ENCODE results near the gene CAD.

The CAD gene

GRCh38 chr2:27182346-27182745, 34.8 kb upstream of the CAD start:
- Histone ChIP-seq H3K27ac (ENCODE audit: poor library complexity, severe bottlenecking) (no peak overlapping the region), H3K4me1 (ENCODE audit: insufficient read depth, poor library complexity, severe bottlenecking) (no peaks in the 10 kb centered on the region), H3K36me3 (ENCODE audit: low read depth) (no peaks in the 10 kb centered on the region), H3K9me3 (ENCODE audit: severe bottlenecking) (no peaks in the 10 kb centered on the region), H3K27me3 (ENCODE audit: insufficient read depth, poor library complexity, severe bottlenecking) (no peaks in the 10 kb centered on the region), H3K4me3 (ENCODE audit: severe bottlenecking) (no peak overlapping the region)
- ATAC-seq (ENCODE audit: low read depth) = no peak
- DNase-seq (ENCODE audit: low spot score) = no peak
- no peak for TF ChIP-seq CTCF (IDR thresholded peaks at IDR 0.05; ENCODE audit: poor library complexity, severe bottlenecking)

- no peaks in the 10 kb centered on the region for H3K36me3 ChIP-seq (ENCODE audit: low read depth)
- ATAC-seq (ENCODE audit: low read depth) = no peak
- no peak overlapping the region for H3K4me3 ChIP-seq (ENCODE audit: severe bottlenecking)
- no peak overlapping the region for H3K27ac ChIP-seq (ENCODE audit: poor library complexity, severe bottlenecking)
- H3K4me1 ChIP-seq (ENCODE audit: insufficient read depth, poor library complexity, severe bottlenecking) = no peaks in the 10 kb centered on the region
- DNase-seq (ENCODE audit: low spot score) = no peak
- no peak for TF ChIP-seq CTCF (IDR thresholded peaks at IDR 0.05; ENCODE audit: poor library complexity, severe bottlenecking)
- no peaks in the 10 kb centered on the region for H3K9me3 ChIP-seq (ENCODE audit: severe bottlenecking)
- H3K27me3 ChIP-seq (ENCODE audit: insufficient read depth, poor library complexity, severe bottlenecking) = no peaks in the 10 kb centered on the region
Measured at GRCh38 chr2:27184115-27184514, 33.1 kb upstream of the CAD start.

GRCh38 chr2:27185331-27186026, 31.7 kb upstream of the CAD start:
- ATAC-seq (ENCODE audit: low read depth) (no peak), DNase-seq (ENCODE audit: low spot score) (no peak)
- no peak overlapping the region for H3K27ac ChIP-seq (ENCODE audit: poor library complexity, severe bottlenecking)
- TF ChIP-seq CTCF (IDR thresholded peaks at IDR 0.05; ENCODE audit: poor library complexity, severe bottlenecking) = no peak
- H3K36me3 ChIP-seq (ENCODE audit: low read depth) = no peaks in the 10 kb centered on the region
- H3K4me3 ChIP-seq (ENCODE audit: severe bottlenecking) = no peak overlapping the region
- no peaks in the 10 kb centered on the region for H3K4me1 ChIP-seq (ENCODE audit: insufficient read depth, poor library complexity, severe bottlenecking)
- no peaks in the 10 kb centered on the region for H3K9me3 ChIP-seq (ENCODE audit: severe bottlenecking)
- H3K27me3 ChIP-seq (ENCODE audit: insufficient read depth, poor library complexity, severe bottlenecking) = no peaks in the 10 kb centered on the region

GRCh38 chr2:27186613-27187345, 30.4 kb upstream of the CAD start:
- Histone ChIP-seq H3K27me3 (ENCODE audit: insufficient read depth, poor library complexity, severe bottlenecking) (no peaks in the 10 kb centered on the region), H3K4me3 (ENCODE audit: severe bottlenecking) (no peak overlapping the region), H3K27ac (ENCODE audit: poor library complexity, severe bottlenecking) (no peak overlapping the region), H3K36me3 (ENCODE audit: low read depth) (no peaks in the 10 kb centered on the region), H3K9me3 (ENCODE audit: severe bottlenecking) (no peaks in the 10 kb centered on the region), H3K4me1 (ENCODE audit: insufficient read depth, poor library complexity, severe bottlenecking) (no peaks in the 10 kb centered on the region)
- ATAC-seq (ENCODE audit: low read depth) (no peak), DNase-seq (ENCODE audit: low spot score) (no peak)
- TF ChIP-seq CTCF (IDR thresholded peaks at IDR 0.05; ENCODE audit: poor library complexity, severe bottlenecking) = no peak

GRCh38 chr2:27189989-27190388, 27.2 kb upstream of the CAD start:
- TF ChIP-seq CTCF (IDR thresholded peaks at IDR 0.05; ENCODE audit: poor library complexity, severe bottlenecking) = no peak
- no peak overlapping the region for H3K27ac ChIP-seq (ENCODE audit: poor library complexity, severe bottlenecking)

More at GRCh38 chr2:27189989-27190388, 27.2 kb upstream of the CAD start:
- no peaks in the 10 kb centered on the region for H3K27me3 ChIP-seq (ENCODE audit: insufficient read depth, poor library complexity, severe bottlenecking)
- DNase-seq (ENCODE audit: low spot score) (no peak), ATAC-seq (ENCODE audit: low read depth) (no peak)
- no peaks in the 10 kb centered on the region for H3K36me3 ChIP-seq (ENCODE audit: low read depth)
- no peak overlapping the region for H3K4me3 ChIP-seq (ENCODE audit: severe bottlenecking)
- H3K9me3 ChIP-seq (ENCODE audit: severe bottlenecking) = no peaks in the 10 kb centered on the region
- H3K4me1 ChIP-seq (ENCODE audit: insufficient read depth, poor library complexity, severe bottlenecking) = no peaks in the 10 kb centered on the region
